A172 (cell line): Measurements from ENCODE around the gene CES3. TPM values are rescaled to one million over a fixed set of nuclear protein-coding genes. Genes with fewer than 3 reads are reported as not detected.

Experiments
- DNase-seq: peaks from one replicate; pipeline ENCODE4 v3.0.0-alpha.2; 2015; ENCODE audit warnings: low spot score
- total RNA-seq: library from RNA; depleted of rRNA; stranded (reverse); fragments of >200 nt; shearing (Covaris generic); gene quantifications from 2 replicates; pipeline ENCODE4 v1.2.3, GENCODE V29; 2014; rRNA removed

Gene CES3
- total RNA-seq: 0.05 and 0.17 TPM in 2 replicates

- peak; percentile 53 for DNase-seq
Observed at GRCh38 chr16:66961065-66961744, at the start of gene CES3. TSS of gene CES3 (plus strand) at chr16:66961266. CDS start at chr16:66961308, 42 bp downstream.

GRCh38 chr16:66911801-66912200 lies 49.3 kb upstream of the CES3 start:
- no peak for DNase-seq

GRCh38 chr16:66913081-66913480 lies 48.0 kb upstream of the CES3 start:
- no peak for DNase-seq

- no peak for DNase-seq
Observed at GRCh38 chr16:66913711-66914110, 47.4 kb upstream of the CES3 start.

GRCh38 chr16:66914541-66914940 lies 46.5 kb upstream of the CES3 start:
- no peak for DNase-seq

GRCh38 chr16:66915041-66915440 lies 46.0 kb upstream of the CES3 start:
- DNase-seq: no peak

GRCh38 chr16:66916518-66916917 lies 44.5 kb upstream of the CES3 start:
- no peak for DNase-seq

GRCh38 chr16:66917741-66918140 lies 43.3 kb upstream of the CES3 start:
- no peak for DNase-seq

GRCh38 chr16:66918355-66918754 lies 42.7 kb upstream of the CES3 start:
- no peak for DNase-seq

- no peak for DNase-seq
Observed at GRCh38 chr16:66918803-66919568, 42.1 kb upstream of the CES3 start, which contains the start of gene CDH16. TSS of gene CDH16 (minus strand) at chr16:66918885. CDS start at chr16:66918065, 820 bp downstream.

- no peak for DNase-seq
Observed at GRCh38 chr16:66919569-66920298, 41.3 kb upstream of the CES3 start.

GRCh38 chr16:66920299-66920590 lies 40.8 kb upstream of the CES3 start:
- no peak for DNase-seq

- no peak for DNase-seq
Observed at GRCh38 chr16:66920924-66921680, 40.0 kb upstream of the CES3 start.

- no peak for DNase-seq
Observed at GRCh38 chr16:66921729-66922450, 39.2 kb upstream of the CES3 start.

GRCh38 chr16:66923247-66923731 lies 37.8 kb upstream of the CES3 start:
- peak; percentile 42 for DNase-seq

- no peak for DNase-seq
Observed at GRCh38 chr16:66923866-66924265, 37.2 kb upstream of the CES3 start.

- no peak for DNase-seq
Observed at GRCh38 chr16:66924527-66925321, 36.3 kb upstream of the CES3 start.

GRCh38 chr16:66925322-66925840 lies 35.7 kb upstream of the CES3 start, which contains the start of gene RRAD:
TSS of gene RRAD (minus strand) at chr16:66925535. CDS start at chr16:66925179, 356 bp downstream.
- DNase-seq: no peak

- peak; percentile 24 for DNase-seq
Observed at GRCh38 chr16:66926171-66926947, 34.7 kb upstream of the CES3 start.
